K562 (cell line): ENCODE measurements around the gene TSPOAP1. TPM values are rescaled to one million over a fixed set of nuclear protein-coding genes. Genes with fewer than 3 reads are reported as not detected.

Experiments
- ATAC-seq: fragments of 200-7000 bp; cut with Tn5 transposase; 3 replicates; pipeline ENCODE4 v1.9.1; 2020; ENCODE audit warnings: moderate library complexity
- BruUV-seq: library from RNA; stranded (reverse); fragments of 400-500 nt; replicated peaks from 2 replicates; lab custom pipeline; 2021; lab: Mats Ljungman, UMichigan
- CTCF ChIA-PET: fragments of 300-600 bp; formaldehyde crosslinking; extraction: SDS; loops from one replicate; lab custom pipeline; 2021; ENCODE audit warnings: low intra/inter-chr PET ratio; lab: Yijun Ruan, JAX
- POLR2A ChIA-PET: fragments of 300-600, 350-650 bp; sonication (Branson Sonifier 250); formaldehyde crosslinking; extraction: SDS; loops from one replicate; lab custom pipeline; 2021; ENCODE audit warnings: antibody characterized with exemption, inconsistent platforms; lab: Yijun Ruan, JAX
- DNase-seq, 4 experiments: peaks; one replicate each; pipeline versions ENCODE4 v3.0.0 to v3.0.0-alpha.2; 2011 to 2018; ENCODE audit warnings: low spot score in 3 of 4, mixed read lengths in 3 of 4; ENCODE audit errors: extremely low read depth in 1 of 4
- FAIRE-seq: peaks from 2 replicates; lab custom pipeline; 2011; peaks lifted over from hg19 to GRCh38; lab: Jason Lieb, UNC
- H2AFZ ChIP-seq: 2 replicates; pipeline ENCODE4 v1.6.0; 2011; ENCODE audit warnings: low read depth, low read length, control low read depth, inconsistent platforms
- H3K27ac ChIP-seq: fragments of 200-600 bp; 3 replicates; pipeline ENCODE4 v1.8.0; 2011; ENCODE audit warnings: low read depth, mild to moderate bottlenecking, control low read depth, inconsistent platforms, low read length, moderate library complexity, mixed read lengths; ENCODE audit errors: extremely low read depth
- H3K27me3 ChIP-seq, 2 experiments: fragments of 300-600 bp in 1 of 2; 2 replicates in 1 of 2; 3 replicates in 1 of 2; pipeline versions ENCODE4 v1.6.0 to v1.8.0; 2011; ENCODE audit warnings: inconsistent platforms in 2 of 2, low read length in 2 of 2, mild to moderate bottlenecking in 1 of 2, mixed read lengths in 1 of 2, moderate library complexity in 1 of 2; ENCODE audit not compliant: control insufficient read depth in 2 of 2, insufficient read depth in 2 of 2
- H3K36me3 ChIP-seq: fragments of 300-600 bp; 3 replicates; pipeline ENCODE4 v1.8.0; 2011; ENCODE audit warnings: mild to moderate bottlenecking, low read length, inconsistent platforms; ENCODE audit not compliant: control insufficient read depth, insufficient read depth
- H3K4me1 ChIP-seq, 2 experiments: fragments of 200-600 bp in 1 of 2; replicated peaks in 1 of 2; 2 replicates in 1 of 2; 3 replicates in 1 of 2; pipeline versions ENCODE4 v1.5.1 to v1.8.0; 2011; ENCODE audit warnings: inconsistent platforms in 2 of 2, low read length in 2 of 2, mild to moderate bottlenecking in 1 of 2, mixed read lengths in 1 of 2, moderate library complexity in 1 of 2; ENCODE audit not compliant: control insufficient read depth in 2 of 2, insufficient read depth in 2 of 2
- H3K4me2 ChIP-seq: 2 replicates; pipeline ENCODE4 v1.6.1; 2011; ENCODE audit warnings: low read length, control low read depth, inconsistent platforms, mixed read lengths; ENCODE audit not compliant: insufficient read depth
- H3K4me3 ChIP-seq: fragments of 200-600 bp; sonication (generic), shearing (Covaris generic); 2 replicates; pipeline ENCODE4 v1.5.1; 2016; ENCODE audit warnings: control low read depth, inconsistent platforms
- H3K79me2 ChIP-seq: fragments of 200-600 bp; 3 replicates; pipeline ENCODE4 v1.8.0; 2011; ENCODE audit warnings: low read length, inconsistent platforms; ENCODE audit not compliant: control insufficient read depth, insufficient read depth
- H3K9ac ChIP-seq, 2 experiments: 2 replicates each; pipeline versions ENCODE4 v1.6.0 to v1.6.1; 2011; ENCODE audit warnings: low read depth in 2 of 2, low read length in 2 of 2, control low read depth in 1 of 2, inconsistent platforms in 1 of 2, mild to moderate bottlenecking in 1 of 2, mixed read lengths in 1 of 2; ENCODE audit not compliant: insufficient read depth in 1 of 2
- H3K9me1 ChIP-seq: one replicate; pipeline ENCODE4 v1.6.0; 2011; ENCODE audit warnings: inconsistent platforms, mild to moderate bottlenecking, low read length, moderate library complexity; ENCODE audit not compliant: control insufficient read depth, insufficient read depth
- H3K9me3 ChIP-seq: replicated peaks from 2 replicates; pipeline ENCODE4 v1.5.1; 2011; ENCODE audit warnings: low read depth, low read length, inconsistent platforms; ENCODE audit not compliant: control insufficient read depth, insufficient read depth
- H4K20me1 ChIP-seq: replicated peaks from 2 replicates; pipeline ENCODE4 v1.6.1; 2011; ENCODE audit warnings: low read length, inconsistent platforms, mixed read lengths; ENCODE audit not compliant: control insufficient read depth, insufficient read depth
- RNF219 ChIP-seq: fragments of 250-450 bp; sonication (Bioruptor Pico); IDR thresholded peaks from 2 replicates; pipeline ENCODE4 v1.5.0; 2022; ENCODE audit warnings: mild to moderate bottlenecking
- ZBTB11 ChIP-seq, 3 experiments: fragments of 200-800 bp in 1 of 3; fragments of 250-450 bp in 1 of 3; fragments of 450-650 bp in 1 of 3; sonication (Bioruptor Pico) in 1 of 3; sonication (Bioruptor generic) in 1 of 3; formaldehyde crosslinking in 1 of 3; IDR thresholded peaks; 2 replicates each; pipeline versions ENCODE4 v1.6.1 to v1.8.0; 2016 to 2022; ENCODE audit warnings: mild to moderate bottlenecking in 2 of 3, missing genetic modification characterization in 2 of 3, missing compliant biosample characterization in 1 of 3, moderate library complexity in 1 of 3
- WGBS: fragments of 100-300 bp; shearing (Covaris generic); methylation state at CpG from one replicate; pipeline ENCODE4 v1.1.6; 2016; ENCODE audit warnings: low coverage, mixed read lengths; ENCODE audit not compliant: insufficient coverage; ENCODE audit errors: missing lambda C conversion rate; 5-methylcytosine and 5-hydroxymethylcytosine counted together
- in situ Hi-C: fragments of 300-500 bp; cut with MboI; formaldehyde crosslinking; loops from 4 replicates; pipeline ENCODE4 v1.15.0; 2018; ENCODE audit warnings: inconsistent platforms, mixed read lengths
- intact Hi-C: fragments of 100-400 bp; cut with micrococcal nuclease; formaldehyde crosslinking; loops from 2 replicates; pipeline ENCODE4 v1.14.2; 2022
- polyA plus RNA-seq, 8 experiments: library from polyadenylated mRNA; depleted of rRNA in 4 of 8; stranded (reverse) in 5 of 8; unstranded in 3 of 8; fragments of >200 nt; fragmentation: Nextera tagmentation in 2 of 8; fragmentation: Illumina TruSeq in 1 of 8; extraction: Ambion mirVana in 2 of 8; extraction: Trizol in 1 of 8; gene quantifications; 2 replicates each; pipeline versions ENCODE4 v1.2.1 to v1.2.3, GENCODE V29; 2011 to 2014; ENCODE audit warnings: inconsistent platforms in 1 of 8, missing spikeins in 1 of 8
- total RNA-seq, 7 experiments: library from RNA; depleted of rRNA in 6 of 7; stranded (reverse); fragments of >200 nt in 6 of 7; fragmentation: Illumina TruSeq in 2 of 7; extraction: Trizol in 2 of 7; gene quantifications; 2 replicates each; pipeline versions ENCODE4 v1.2.1 to v1.2.3, GENCODE V29; 2011 to 2021; ENCODE audit warnings: low replicate concordance in 1 of 7

Gene TSPOAP1
- total and polyA plus RNA-seq, 9 of the 15 experiments (the other 6 are each of a cell fraction or from before 2014, with no cell fraction given), result 0.87 to 3.9 (median 1.8) TPM; not detected in 2

- no TSS peak for BruUV-seq
- H3K9me3 ChIP-seq, result no peaks in the 10 kb centered on the region
- in situ Hi-C loops (no loop called here), intact Hi-C loops (no loop called here)
- 78% methylated on average over 4 of the region's 9 CpGs for whole genome bisulfite sequencing
- ATAC-seq, result no peak
- no peaks in the 10 kb centered on the region; the same call in 1 of the 2 replicates for H4K20me1 ChIP-seq
- CTCF ChIA-PET, result interaction anchor here (0.6 kb wide), 1 partner anchor 121 kb away, joined by 3 read pairs; no protein-coding TSS in a partner anchor
- POLR2A ChIA-PET, result interaction anchor here (0.6 to 2.6 kb wide), 6 partner anchors 9 to 309 kb away, joined by 3 to 8 read pairs (median 4); no protein-coding TSS in a partner anchor
- TF ChIP-seq ZBTB11 (CRISPR knock-in tag; IDR thresholded peaks at IDR 0.05) (no peak), RNF219 (no peak)
- H3K27ac ChIP-seq, result no peak overlapping the region
- no peak for DNase-seq
- no peaks in the 10 kb centered on the region for H3K27me3 ChIP-seq
- no peaks in the 10 kb centered on the region for H3K9me1 ChIP-seq
- H3K79me2 ChIP-seq, result peaks cover under 1% of the 10 kb centered on the region; the same call in 1 of the 3 replicates
- no peak overlapping the region for H3K4me2 ChIP-seq
- H3K4me3 ChIP-seq, result no peak overlapping the region
- no peak overlapping the region for H2AFZ ChIP-seq
- peaks cover 2 to 54% of the 10 kb centered on the region in 2 experiments; a peak in 4 of 5 replicates for H3K4me1 ChIP-seq
- H3K36me3 ChIP-seq, result no peaks in the 10 kb centered on the region
- FAIRE-seq, result no peak
- H3K9ac ChIP-seq, result peak overlapping the region in 1 of 2 experiments; percentile 55; a peak in 1 of 4 replicates
These were observed 5.9 kb downstream of the TSPOAP1 start for GRCh38 chr17:58322581-58323185.
